ENCODE data around the gene ROBO1.

DNA sequence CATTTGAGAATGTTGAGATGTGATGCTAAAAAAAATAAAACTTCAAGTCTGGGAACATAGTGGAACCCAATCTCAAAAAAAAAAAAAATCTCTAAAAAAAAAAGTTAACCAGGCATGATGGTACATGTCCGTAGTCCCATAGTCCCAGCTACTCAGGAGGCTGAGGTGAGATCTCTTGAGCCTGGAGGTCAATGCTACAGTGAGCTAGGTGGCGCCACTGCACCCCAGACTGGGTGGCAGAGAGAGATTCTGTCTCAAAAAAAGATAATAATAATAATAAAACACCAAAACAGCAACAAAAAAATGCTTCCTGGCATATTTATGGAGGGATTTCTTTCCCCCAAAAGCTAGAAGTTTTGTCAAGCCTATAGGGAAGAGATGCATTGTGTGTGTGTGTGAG is 361.6 kb downstream of the ROBO1 start:
- TF ChIP-seq CTCF (IDR thresholded peaks at IDR 0.05), result no peak
- TF ChIP-seq POLR2A (IDR thresholded peaks at IDR 0.05), result no peak
